Heart left ventricle (tissue), 13 donors: ENCODE results near the gene RMND5B.

Experiments
- CTCF ChIP-seq, 12 donors: fragments of 200-600 bp; sonication (generic) in 4 of 12; IDR thresholded peaks; one replicate each; pipeline versions ENCODE4 v1.5.0 to v1.8.0; 2018 to 2022; ENCODE audit warnings: antibody characterized with exemption in 12 of 12, mild to moderate bottlenecking in 5 of 12
- POLR2A ChIP-seq, 2 donors: fragments of 450-650 bp; IDR thresholded peaks; one replicate each; pipeline ENCODE4 v1.6.1; 2017; ENCODE audit warnings: antibody characterized with exemption in 2 of 2, mild to moderate bottlenecking in 2 of 2, moderate library complexity in 2 of 2
- donor health status: ischemic (EF 13 %, LVEDD 7.1; RV severe dilation, severe dysfunction).
- donor health status: DM: no; HTN: yes; CAD: no.
- donor health status: DM: no; HTN: no; CAD: no.
- donor health status: ischemic (EF 25% LVEDD 6.9; RV normal size, moderate dysfunction).
- donor health status: ischemic (EF 25% LVEDD 5.7; RV mildly dilated, moderate dysfunction).
- donor health status: ischemic (EF 35%, LVEDD 5.7; RV mildly dilated, moderate dysfunction).
- donor health status: nonischemic (EF 11% LVEDD 7.7; RV severe dilation, severe dysfunction).
- donor health status: DM: yes; HTN: yes; CAD: no.
- donor health status: PGD.
- donor health status: ischemic (EF 29% LVEDD 5.4; RV normal size, mild dysfunction).
- donor health status: nonischemic (EF 23%, LVEDD 6.1; RV moderate dilation, normal function).

DNA sequence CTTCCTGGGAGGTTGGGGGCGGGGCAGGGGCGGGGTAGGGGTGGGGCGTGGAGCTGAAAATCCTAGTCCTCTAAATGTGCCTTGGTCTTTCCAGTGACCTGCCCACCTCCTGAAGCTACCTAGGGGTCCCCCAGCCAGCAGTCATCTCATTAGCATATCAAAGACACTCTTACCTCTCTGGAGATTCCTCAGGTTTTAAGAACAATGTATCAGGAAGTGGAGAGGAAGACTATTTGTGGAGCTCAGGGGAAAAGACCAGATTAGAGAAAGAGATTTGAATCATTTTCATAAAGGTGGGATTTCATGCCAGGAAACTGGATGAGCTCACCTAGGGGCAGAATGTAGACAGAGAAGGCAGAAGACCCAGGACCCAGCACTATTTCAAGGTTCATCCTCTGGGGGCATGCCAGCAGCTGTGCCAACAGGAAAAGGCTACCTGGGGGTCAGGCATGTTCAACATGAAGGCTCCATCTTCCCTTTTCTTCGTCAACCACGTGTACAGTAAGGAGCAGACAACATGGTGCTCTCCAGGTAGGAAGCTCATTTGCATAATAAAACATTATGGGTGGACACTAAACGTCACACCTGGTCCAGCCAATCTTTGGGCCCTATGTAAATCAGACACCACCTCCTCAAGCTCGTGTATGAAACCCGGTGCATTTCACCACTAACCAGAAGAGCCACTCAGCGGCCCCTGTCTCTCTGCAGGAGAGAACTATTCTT, 49.5 kb downstream of the RMND5B start:
- TF ChIP-seq POLR2A (IDR thresholded peaks at IDR 0.05) (no peak), CTCF (IDR thresholded peaks at IDR 0.05) (no peak)
